GM12878 (cell line): ENCODE measurements around the gene TTC23L. TPM values are rescaled to one million over a fixed set of nuclear protein-coding genes. Genes with fewer than 3 reads are reported as not detected.

Experiments
- ATAC-seq: fragments of 200-7000 bp; cut with Tn5 transposase; 3 replicates; pipeline ENCODE4 v1.9.1; 2020; ENCODE audit warnings: mild to moderate bottlenecking, moderate library complexity
- BruUV-seq: library from RNA; stranded (reverse); fragments of 400-500 nt; replicated peaks from 2 replicates; lab custom pipeline; 2021; lab: Mats Ljungman, UMichigan
- CTCF ChIA-PET: fragments of 300-600 bp; sonication (Branson Sonifier 250); formaldehyde crosslinking; extraction: SDS; loops from one replicate; lab custom pipeline; 2021; ENCODE audit warnings: inconsistent platforms; lab: Yijun Ruan, JAX
- POLR2A ChIA-PET: fragments of 350-600 bp; formaldehyde crosslinking; extraction: SDS; loops from one replicate; lab custom pipeline; 2021; ENCODE audit warnings: inconsistent platforms; lab: Charles Lee
- RAD21 ChIA-PET: fragments of 300-600 bp; sonication (Branson Sonifier 250); formaldehyde crosslinking; loops from one replicate; lab custom pipeline; 2023; ENCODE audit warnings: antibody characterized with exemption; ENCODE audit not compliant: unreplicated experiment; lab: Charles Lee
- SMC1A ChIA-PET: fragments of 300-600 bp; sonication (Branson Sonifier 250); formaldehyde crosslinking; loops from one replicate; lab custom pipeline; 2023; ENCODE audit not compliant: unreplicated experiment, uncharacterized antibody; lab: Charles Lee
- DNase-seq: peaks from one replicate; pipeline ENCODE4 v3.0.0-alpha.2; 2011; ENCODE audit warnings: low read depth, low spot score
- FAIRE-seq: peaks from 3 replicates; lab custom pipeline; 2011; peaks lifted over from hg19 to GRCh38; lab: Jason Lieb, UNC
- H2AFZ ChIP-seq: 2 replicates; pipeline ENCODE4 v1.6.0; 2011; ENCODE audit warnings: low read depth, low read length, control low read depth; ENCODE audit not compliant: control insufficient read depth
- H3K27ac ChIP-seq: 2 replicates; pipeline ENCODE4 v1.5.1; 2011; ENCODE audit warnings: control low read depth; ENCODE audit not compliant: control insufficient read depth, insufficient read depth
- H3K27me3 ChIP-seq, 2 experiments: replicated peaks in 1 of 2; 2 replicates each; pipeline versions ENCODE4 v1.6.0 to v1.6.1; 2011; ENCODE audit warnings: low read length in 1 of 2; ENCODE audit not compliant: control insufficient read depth in 2 of 2, insufficient read depth in 2 of 2
- H3K36me3 ChIP-seq, 2 experiments: 2 replicates each; pipeline ENCODE4 v1.5.1; 2011; ENCODE audit warnings: low read length in 1 of 2; ENCODE audit not compliant: control insufficient read depth in 2 of 2, insufficient read depth in 2 of 2
- H3K4me1 ChIP-seq: 2 replicates; pipeline ENCODE4 v1.6.1; 2011; ENCODE audit warnings: mild to moderate bottlenecking, low read length, moderate library complexity, mixed read lengths; ENCODE audit not compliant: control insufficient read depth, insufficient read depth
- H3K4me2 ChIP-seq: 2 replicates; pipeline ENCODE4 v1.6.0; 2011; ENCODE audit warnings: control low read depth; ENCODE audit not compliant: control insufficient read depth, insufficient read depth
- H3K4me3 ChIP-seq: fragments of 200-600 bp; sonication (generic); 2 replicates; pipeline ENCODE4 v1.5.1; 2016
- H3K79me2 ChIP-seq: 2 replicates; pipeline ENCODE4 v1.6.0; 2011; ENCODE audit warnings: low read length; ENCODE audit not compliant: control insufficient read depth, insufficient read depth
- H3K9ac ChIP-seq: 2 replicates; pipeline ENCODE4 v1.8.0; 2011; ENCODE audit warnings: low read length, control low read depth, mixed read lengths; ENCODE audit not compliant: control insufficient read depth, insufficient read depth
- H3K9me3 ChIP-seq: replicated peaks from 3 replicates; pipeline ENCODE4 v1.5.1; 2011; ENCODE audit warnings: mild to moderate bottlenecking, low read length; ENCODE audit not compliant: control insufficient read depth, insufficient read depth
- H4K20me1 ChIP-seq: 2 replicates; pipeline ENCODE4 v1.6.0; 2011; ENCODE audit not compliant: control insufficient read depth, insufficient read depth
- BCL11A ChIP-seq: IDR thresholded peaks from 2 replicates; pipeline ENCODE4 v1.6.1; 2011; ENCODE audit warnings: low read depth, low read length
- EGR1 ChIP-seq, 2 experiments: IDR thresholded peaks; 1 replicate in 1 of 2; 2 replicates in 1 of 2; pipeline ENCODE4 v1.6.1; 2011 to 2012; ENCODE audit warnings: low read depth in 2 of 2, low read length in 2 of 2, borderline replicate concordance in 1 of 2, mild to moderate bottlenecking in 1 of 2, moderate library complexity in 1 of 2
- EZH2 ChIP-seq: IDR thresholded peaks from 2 replicates; pipeline ENCODE4 v1.6.1; 2012; ENCODE audit warnings: low read depth, mild to moderate bottlenecking, control low read depth, inconsistent platforms, low read length, borderline replicate concordance; ENCODE audit not compliant: control insufficient read depth
- IRF3 ChIP-seq: fragments of 450-650 bp; IDR thresholded peaks from 2 replicates; pipeline ENCODE4 v1.6.1; 2014; ENCODE audit warnings: mild to moderate bottlenecking
- MYB ChIP-seq: fragments of 150-350 bp; IDR thresholded peaks from 2 replicates; pipeline ENCODE4 v1.6.1; 2014; ENCODE audit warnings: mild to moderate bottlenecking, low read depth, low read length, borderline replicate concordance
- NR2C2 ChIP-seq: IDR thresholded peaks from 2 replicates; pipeline ENCODE4 v1.6.1; 2011; ENCODE audit warnings: borderline replicate concordance, low read depth; ENCODE audit not compliant: control insufficient read depth, insufficient read length
- PAX5 ChIP-seq: IDR thresholded peaks from 2 replicates; pipeline ENCODE4 v1.6.1; 2011; ENCODE audit warnings: low read depth, low read length, borderline replicate concordance
- POU2F2 ChIP-seq: IDR thresholded peaks from 3 replicates; pipeline ENCODE4 v1.6.1; 2011; ENCODE audit warnings: low read depth, mild to moderate bottlenecking, low read length, borderline replicate concordance
- TCF12 ChIP-seq: IDR thresholded peaks from 2 replicates; pipeline ENCODE4 v1.6.1; 2011; ENCODE audit warnings: low read depth, mild to moderate bottlenecking, low read length
- WGBS: methylation state at CpG from one replicate; pipeline ENCODE4 v1.1.6; 2016; ENCODE audit warnings: low lambda C conversion rate; ENCODE audit not compliant: insufficient replicate concordance, insufficient coverage; ENCODE audit errors: missing lambda C conversion rate; 5-methylcytosine and 5-hydroxymethylcytosine counted together
- in situ Hi-C: fragments of 300-500 bp; cut with MboI; formaldehyde crosslinking; loops from 9 replicates; pipeline ENCODE4 v1.14.3; 2018; ENCODE audit warnings: mixed read lengths
- intact Hi-C: fragments of 100-400 bp; cut with micrococcal nuclease; formaldehyde crosslinking; loops from one replicate; pipeline ENCODE4 v1.14.2; 2022; ENCODE audit not compliant: unreplicated experiment
- polyA plus RNA-seq, 11 experiments: library from polyadenylated mRNA; depleted of rRNA in 4 of 11; unstranded in 6 of 11; stranded (reverse) in 5 of 11; fragments of >200 nt; fragmentation: Nextera tagmentation in 4 of 11; fragmentation: Illumina TruSeq in 1 of 11; extraction: Ambion mirVana in 4 of 11; extraction: Trizol in 1 of 11; gene quantifications; 1 replicate in 1 of 11; 2 replicates in 10 of 11; pipeline versions ENCODE4 v1.2.1 to v1.2.3, GENCODE V29; 2011 to 2016; ENCODE audit warnings: inconsistent platforms in 2 of 11, missing spikeins in 2 of 11, low read depth in 1 of 11
- total RNA-seq, 4 experiments: library from RNA; depleted of rRNA in 3 of 4; stranded (reverse); fragments of >200 nt in 3 of 4; fragmentation: Illumina TruSeq in 1 of 4; extraction: Trizol in 1 of 4; gene quantifications; 2 replicates each; pipeline versions ENCODE4 v1.2.1 to v1.2.3, GENCODE V29; 2013 to 2021
- TF ChIP-seq, protein P1 (sequence below): fragments of 450-650 bp; IDR thresholded peaks from 2 replicates; pipeline ENCODE4 v1.6.1; 2018; ENCODE audit warnings: borderline replicate concordance, mild to moderate bottlenecking; ENCODE audit not compliant: partially characterized antibody
- TF ChIP-seq, protein P2 (sequence below): fragments of 450-650 bp; IDR thresholded peaks from 2 replicates; pipeline ENCODE4 v1.6.1; 2017; ENCODE audit warnings: mild to moderate bottlenecking, low read depth, inconsistent platforms; ENCODE audit not compliant: poor library complexity, severe bottlenecking

Gene TTC23L
- total and polyA plus RNA-seq, 10 of the 15 experiments (the other 5 are each of a cell fraction or from before 2014, with no cell fraction given), result 0.09 to 0.34 TPM; not detected in 8

- no peak overlapping the region for H3K9ac ChIP-seq
- no peak overlapping the region for H3K27ac ChIP-seq
- no peaks in the 10 kb centered on the region for H4K20me1 ChIP-seq
- peaks cover 0 to 3% of the 10 kb centered on the region in 2 experiments; a peak in 3 of 4 replicates for H3K27me3 ChIP-seq
- FAIRE-seq, result no peak
- H3K79me2 ChIP-seq, result no peaks in the 10 kb centered on the region
- H3K4me2 ChIP-seq, result no peak overlapping the region
- TF ChIP-seq POU2F2, result no peak
- no peak for TF ChIP-seq NR2C2
- TF ChIP-seq IRF3, result no peak
- ChIA-PET CTCF (interaction anchor here (0.5 kb wide), 1 partner anchor 88 kb away, joined by 4 read pairs; no protein-coding TSS in a partner anchor), SMC1A (interaction anchor here (0.7 kb wide), 1 partner anchor 25 kb away, joined by 4 read pairs; no protein-coding TSS in a partner anchor), RAD21 (interaction anchor here (0.6 kb wide), 1 partner anchor 85 kb away, joined by 3 read pairs; no protein-coding TSS in a partner anchor), POLR2A (no interaction called here)
- H3K9me3 ChIP-seq, result no peaks in the 10 kb centered on the region
- intact Hi-C loops, result no loop called here
- 69% methylated on average over 5 of the region's 5 CpGs for WGBS
- no peak for DNase-seq
- in situ Hi-C loops, result no loop called here
- no peak overlapping the region for H3K4me3 ChIP-seq
- H3K4me1 ChIP-seq, result no peaks in the 10 kb centered on the region
- no TSS peak for BruUV-seq
- no peak for ATAC-seq
- H3K36me3 ChIP-seq, result no peaks in the 10 kb centered on the region
- H2AFZ ChIP-seq, result no peak overlapping the region
Observed at GRCh38 chr5:34832568-34832967, 6.4 kb upstream of the TTC23L start.

DNA sequence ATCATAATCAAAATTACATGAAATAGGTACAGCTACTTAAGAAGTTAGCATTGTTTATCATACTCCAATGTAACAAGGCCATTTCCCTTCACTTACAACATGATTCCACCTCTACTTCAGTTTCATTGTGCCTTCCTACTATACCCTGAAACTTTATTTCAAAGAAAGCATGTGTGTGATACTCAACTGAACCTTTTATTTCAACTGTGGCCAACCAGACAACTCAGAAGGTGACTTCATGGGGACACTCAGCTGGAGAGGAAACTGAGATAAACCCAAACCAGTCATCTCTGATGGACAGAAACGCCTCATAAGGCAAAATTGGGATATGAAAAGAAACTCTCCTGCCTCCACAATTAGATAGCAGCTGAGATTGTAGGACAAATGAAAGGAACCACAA lies 5.9 kb upstream of the TTC23L start:
- ATAC-seq, result no peak
- no peak for DNase-seq
- TF ChIP-seq PAX5, result no peak
- TF ChIP-seq EGR1 (IDR thresholded peaks at IDR 0.05; ENCODE audit: borderline replicate concordance in 1 of 2, low read depth in 2 of 2, low read length in 2 of 2), result no peak
- no peak for TF ChIP-seq MYB
- TF ChIP-seq, protein P1, sequence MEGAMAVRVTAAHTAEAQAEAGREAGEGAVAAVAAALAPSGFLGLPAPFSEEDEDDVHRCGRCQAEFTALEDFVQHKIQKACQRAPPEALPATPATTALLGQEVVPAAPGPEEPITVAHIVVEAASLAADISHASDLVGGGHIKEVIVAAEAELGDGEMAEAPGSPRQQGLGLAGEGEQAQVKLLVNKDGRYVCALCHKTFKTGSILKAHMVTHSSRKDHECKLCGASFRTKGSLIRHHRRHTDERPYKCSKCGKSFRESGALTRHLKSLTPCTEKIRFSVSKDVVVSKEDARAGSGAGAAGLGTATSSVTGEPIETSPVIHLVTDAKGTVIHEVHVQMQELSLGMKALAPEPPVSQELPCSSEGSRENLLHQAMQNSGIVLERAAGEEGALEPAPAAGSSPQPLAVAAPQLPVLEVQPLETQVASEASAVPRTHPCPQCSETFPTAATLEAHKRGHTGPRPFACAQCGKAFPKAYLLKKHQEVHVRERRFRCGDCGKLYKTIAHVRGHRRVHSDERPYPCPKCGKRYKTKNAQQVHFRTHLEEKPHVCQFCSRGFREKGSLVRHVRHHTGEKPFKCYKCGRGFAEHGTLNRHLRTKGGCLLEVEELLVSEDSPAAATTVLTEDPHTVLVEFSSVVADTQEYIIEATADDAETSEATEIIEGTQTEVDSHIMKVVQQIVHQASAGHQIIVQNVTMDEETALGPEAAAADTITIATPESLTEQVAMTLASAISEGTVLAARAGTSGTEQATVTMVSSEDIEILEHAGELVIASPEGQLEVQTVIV, result no peak
- TF ChIP-seq BCL11A, result no peak
- TF ChIP-seq, protein P2, sequence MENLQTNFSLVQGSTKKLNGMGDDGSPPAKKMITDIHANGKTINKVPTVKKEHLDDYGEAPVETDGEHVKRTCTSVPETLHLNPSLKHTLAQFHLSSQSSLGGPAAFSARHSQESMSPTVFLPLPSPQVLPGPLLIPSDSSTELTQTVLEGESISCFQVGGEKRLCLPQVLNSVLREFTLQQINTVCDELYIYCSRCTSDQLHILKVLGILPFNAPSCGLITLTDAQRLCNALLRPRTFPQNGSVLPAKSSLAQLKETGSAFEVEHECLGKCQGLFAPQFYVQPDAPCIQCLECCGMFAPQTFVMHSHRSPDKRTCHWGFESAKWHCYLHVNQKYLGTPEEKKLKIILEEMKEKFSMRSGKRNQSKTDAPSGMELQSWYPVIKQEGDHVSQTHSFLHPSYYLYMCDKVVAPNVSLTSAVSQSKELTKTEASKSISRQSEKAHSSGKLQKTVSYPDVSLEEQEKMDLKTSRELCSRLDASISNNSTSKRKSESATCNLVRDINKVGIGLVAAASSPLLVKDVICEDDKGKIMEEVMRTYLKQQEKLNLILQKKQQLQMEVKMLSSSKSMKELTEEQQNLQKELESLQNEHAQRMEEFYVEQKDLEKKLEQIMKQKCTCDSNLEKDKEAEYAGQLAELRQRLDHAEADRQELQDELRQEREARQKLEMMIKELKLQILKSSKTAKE, result no peak
- no peak for TF ChIP-seq EZH2
- TF ChIP-seq TCF12, result no peak

More for the DNA sequence above, 5.9 kb upstream of the TTC23L start:
- Histone ChIP-seq H3K27me3 (peaks cover 0 to 1% of the 10 kb centered on the region in 2 experiments; a peak in 3 of 4 replicates), H3K9me3 (no peaks in the 10 kb centered on the region), H3K4me2 (no peak overlapping the region), H3K79me2 (no peaks in the 10 kb centered on the region), H3K9ac (no peak overlapping the region), H4K20me1 (no peaks in the 10 kb centered on the region), H3K36me3 (no peaks in the 10 kb centered on the region), H2AFZ (no peak overlapping the region), H3K27ac (no peak overlapping the region), H3K4me1 (no peaks in the 10 kb centered on the region), H3K4me3 (no peak overlapping the region)
- no peak for FAIRE-seq
- SMC1A ChIA-PET, result no interaction called here
- CTCF ChIA-PET, result interaction anchor here (0.5 kb wide), 1 partner anchor 87 kb away, joined by 4 read pairs; no protein-coding TSS in a partner anchor
- no TSS peak for BruUV-seq
- intact Hi-C loops, result no loop called here
- RAD21 ChIA-PET, result no interaction called here
- WGBS, result 21% methylated on average over 1 of the region's 1 CpG
- POLR2A ChIA-PET, result no interaction called here
- in situ Hi-C loops, result no loop called here
